Measurements from ENCODE around the gene RAB27B.

The RAB27B gene

GRCh38 chr18:54905629-54906028 lies 77.4 kb downstream of the RAB27B start:
- Histone ChIP-seq H3F3A (ENCODE audit: insufficient read depth, low read length) (no peaks in the 10 kb centered on the region), H3K27me3 (ENCODE audit: insufficient read depth, low read length) (no peaks in the 10 kb centered on the region), H3K9me2 (ENCODE audit: low read depth, low read length) (no peaks in the 10 kb centered on the region), H3K4me3 (ENCODE audit: low read depth, low read length, poor library complexity, severe bottlenecking) (no peak overlapping the region), H3K27ac (ENCODE audit: low read depth, low read length, poor library complexity, severe bottlenecking) (no peak overlapping the region), H2AFZ (ENCODE audit: low read length) (no peak overlapping the region), H3K9ac (ENCODE audit: low read length) (no peak overlapping the region), H3K4me2 (ENCODE audit: low read length) (no peak overlapping the region), H3K9me3 (ENCODE audit: low read length) (no peaks in the 10 kb centered on the region), H4K20me1 (ENCODE audit: insufficient read depth, low read length) (no peaks in the 10 kb centered on the region), H3K36me3 (ENCODE audit: insufficient read depth, low read length) (no peaks in the 10 kb centered on the region), H3K4me1 (ENCODE audit: insufficient read depth, low read length, severe bottlenecking) (no peaks in the 10 kb centered on the region), H3K79me2 (ENCODE audit: insufficient read depth, low read length) (no peaks in the 10 kb centered on the region)
- no peak for TF ChIP-seq EZH2 (IDR thresholded peaks at IDR 0.05; ENCODE audit: borderline replicate concordance, low read length)
- TF ChIP-seq, protein P1, sequence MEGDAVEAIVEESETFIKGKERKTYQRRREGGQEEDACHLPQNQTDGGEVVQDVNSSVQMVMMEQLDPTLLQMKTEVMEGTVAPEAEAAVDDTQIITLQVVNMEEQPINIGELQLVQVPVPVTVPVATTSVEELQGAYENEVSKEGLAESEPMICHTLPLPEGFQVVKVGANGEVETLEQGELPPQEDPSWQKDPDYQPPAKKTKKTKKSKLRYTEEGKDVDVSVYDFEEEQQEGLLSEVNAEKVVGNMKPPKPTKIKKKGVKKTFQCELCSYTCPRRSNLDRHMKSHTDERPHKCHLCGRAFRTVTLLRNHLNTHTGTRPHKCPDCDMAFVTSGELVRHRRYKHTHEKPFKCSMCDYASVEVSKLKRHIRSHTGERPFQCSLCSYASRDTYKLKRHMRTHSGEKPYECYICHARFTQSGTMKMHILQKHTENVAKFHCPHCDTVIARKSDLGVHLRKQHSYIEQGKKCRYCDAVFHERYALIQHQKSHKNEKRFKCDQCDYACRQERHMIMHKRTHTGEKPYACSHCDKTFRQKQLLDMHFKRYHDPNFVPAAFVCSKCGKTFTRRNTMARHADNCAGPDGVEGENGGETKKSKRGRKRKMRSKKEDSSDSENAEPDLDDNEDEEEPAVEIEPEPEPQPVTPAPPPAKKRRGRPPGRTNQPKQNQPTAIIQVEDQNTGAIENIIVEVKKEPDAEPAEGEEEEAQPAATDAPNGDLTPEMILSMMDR (IDR thresholded peaks at IDR 0.05; ENCODE audit: low read length), result no peak

GRCh38 chr18:54906331-54907185 lies 78.3 kb downstream of the RAB27B start:
- Histone ChIP-seq H3K4me1 (ENCODE audit: insufficient read depth, low read length, severe bottlenecking) (no peaks in the 10 kb centered on the region), H3K4me3 (ENCODE audit: low read depth, low read length, poor library complexity, severe bottlenecking) (no peak overlapping the region), H2AFZ (ENCODE audit: low read length) (no peak overlapping the region)

DNA sequence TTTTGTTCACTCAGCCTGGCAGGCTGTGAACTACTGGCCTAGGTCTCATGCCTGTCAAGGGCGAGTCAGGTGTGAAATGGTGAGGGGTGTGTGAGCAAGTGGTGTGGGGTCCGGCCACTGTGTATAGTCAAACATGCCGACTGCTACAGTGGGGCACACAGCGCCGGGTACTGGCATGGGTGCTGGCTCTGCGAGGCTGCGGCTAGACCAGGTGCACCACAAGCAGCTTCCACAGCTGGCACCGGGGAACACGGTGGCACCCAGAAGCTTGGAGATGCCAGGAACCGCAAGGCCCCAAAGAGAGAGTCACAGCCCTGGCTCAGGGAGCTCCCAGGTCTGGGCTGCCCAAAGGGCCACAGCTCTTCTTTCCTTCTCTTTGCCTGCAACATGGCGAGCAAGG lies 81.3 kb downstream of the RAB27B start:
- Histone ChIP-seq H3F3A (ENCODE audit: insufficient read depth, low read length) (no peaks in the 10 kb centered on the region), H3K4me3 (ENCODE audit: low read depth, low read length, poor library complexity, severe bottlenecking) (no peak overlapping the region), H2AFZ (ENCODE audit: low read length) (no peak overlapping the region), H3K4me1 (ENCODE audit: insufficient read depth, low read length, severe bottlenecking) (no peaks in the 10 kb centered on the region), H3K9me3 (ENCODE audit: low read length) (no peaks in the 10 kb centered on the region), H3K79me2 (ENCODE audit: insufficient read depth, low read length) (no peaks in the 10 kb centered on the region), H3K9me2 (ENCODE audit: low read depth, low read length) (no peaks in the 10 kb centered on the region), H3K27ac (ENCODE audit: low read depth, low read length, poor library complexity, severe bottlenecking) (no peak overlapping the region), H4K20me1 (ENCODE audit: insufficient read depth, low read length) (no peaks in the 10 kb centered on the region), H3K27me3 (ENCODE audit: insufficient read depth, low read length) (no peaks in the 10 kb centered on the region), H3K4me2 (ENCODE audit: low read length) (no peak overlapping the region), H3K9ac (ENCODE audit: low read length) (no peak overlapping the region), H3K36me3 (ENCODE audit: insufficient read depth, low read length) (no peaks in the 10 kb centered on the region)
- no peak for TF ChIP-seq EZH2 (IDR thresholded peaks at IDR 0.05; ENCODE audit: borderline replicate concordance, low read length)
- TF ChIP-seq, protein P1 (IDR thresholded peaks at IDR 0.05; ENCODE audit: low read length), result no peak

More at GRCh38 chr18:54906331-54907185, 78.3 kb downstream of the RAB27B start:
- no peaks in the 10 kb centered on the region for H3F3A ChIP-seq (ENCODE audit: insufficient read depth, low read length)
- no peaks in the 10 kb centered on the region for H4K20me1 ChIP-seq (ENCODE audit: insufficient read depth, low read length)
- no peak overlapping the region for H3K27ac ChIP-seq (ENCODE audit: low read depth, low read length, poor library complexity, severe bottlenecking)
- no peak overlapping the region for H3K9ac ChIP-seq (ENCODE audit: low read length)
- H3K9me2 ChIP-seq (ENCODE audit: low read depth, low read length), result no peaks in the 10 kb centered on the region
- H3K36me3 ChIP-seq (ENCODE audit: insufficient read depth, low read length), result no peaks in the 10 kb centered on the region
- no peak overlapping the region for H3K4me2 ChIP-seq (ENCODE audit: low read length)
- no peak for TF ChIP-seq EZH2 (IDR thresholded peaks at IDR 0.05; ENCODE audit: borderline replicate concordance, low read length)
- TF ChIP-seq, protein P1 (IDR thresholded peaks at IDR 0.05; ENCODE audit: low read length), result no peak
- no peaks in the 10 kb centered on the region for H3K27me3 ChIP-seq (ENCODE audit: insufficient read depth, low read length)
- no peaks in the 10 kb centered on the region for H3K9me3 ChIP-seq (ENCODE audit: low read length)
- no peaks in the 10 kb centered on the region for H3K79me2 ChIP-seq (ENCODE audit: insufficient read depth, low read length)
